OCI-LY7 (cell line): ENCODE results near the gene ZNF23. TPM values are rescaled to one million over a fixed set of nuclear protein-coding genes. Genes with fewer than 3 reads are reported as not detected.

Experiments
- BruUV-seq: library from RNA; stranded (reverse); fragments of 400-500 nt; replicated peaks from 2 replicates; lab custom pipeline; 2021; lab: Mats Ljungman, UMichigan
- CTCF ChIA-PET: fragments of 300-600 bp; sonication (Branson Sonifier 250); formaldehyde crosslinking; loops from one replicate; lab custom pipeline; 2022; ENCODE audit warnings: antibody characterized with exemption; ENCODE audit not compliant: unreplicated experiment; lab: Charles Lee
- POLR2A ChIA-PET: fragments of 300-600 bp; sonication (Branson Sonifier 250); formaldehyde crosslinking; loops from one replicate; lab custom pipeline; 2022; ENCODE audit warnings: antibody characterized with exemption; lab: Charles Lee
- DNase-seq: peaks from one replicate; pipeline ENCODE4 v3.0.0-alpha.2; 2015; ENCODE audit warnings: low spot score
- H2AFZ ChIP-seq: fragments of 200-600 bp; sonication (generic), shearing (Covaris generic); 2 replicates; pipeline ENCODE4 v1.6.1; 2014; ENCODE audit warnings: mild to moderate bottlenecking, antibody characterized with exemption, low read length, moderate library complexity
- H3K27ac ChIP-seq: fragments of 200-600 bp; sonication (generic); 2 replicates; pipeline ENCODE4 v1.5.1; 2014; ENCODE audit warnings: mixed run types, low read depth, mild to moderate bottlenecking, moderate library complexity, low read length, inconsistent platforms; ENCODE audit not compliant: poor library complexity, severe bottlenecking
- H3K36me3 ChIP-seq: fragments of 200-600 bp; sonication (generic); 2 replicates; pipeline ENCODE4 v1.6.1; 2014; ENCODE audit warnings: mild to moderate bottlenecking, antibody characterized with exemption, low read length, moderate library complexity, mixed read lengths; ENCODE audit not compliant: insufficient read depth
- H3K4me1 ChIP-seq: fragments of 200-600 bp; sonication (generic); 2 replicates; pipeline ENCODE4 v1.5.1; 2014; ENCODE audit warnings: mild to moderate bottlenecking, low read length; ENCODE audit not compliant: insufficient read depth, poor library complexity, severe bottlenecking
- H3K4me2 ChIP-seq: fragments of 200-600 bp; sonication (generic); 2 replicates; pipeline ENCODE4 v1.6.1; 2014; ENCODE audit warnings: mild to moderate bottlenecking, low read length
- H3K4me3 ChIP-seq: fragments of 200-600 bp; sonication (generic); 2 replicates; pipeline ENCODE4 v1.5.1; 2014; ENCODE audit warnings: mild to moderate bottlenecking, low read depth, low read length; ENCODE audit not compliant: poor library complexity, severe bottlenecking
- H3K79me2 ChIP-seq: fragments of 200-600 bp; sonication (generic); 2 replicates; pipeline ENCODE4 v1.6.1; 2016; ENCODE audit warnings: low read depth, mild to moderate bottlenecking, low read length, moderate library complexity, mixed read lengths; ENCODE audit not compliant: insufficient read depth
- H3K9me2 ChIP-seq: fragments of 200-600 bp; sonication (generic); 2 replicates; pipeline ENCODE4 v1.6.1; 2016; ENCODE audit warnings: mild to moderate bottlenecking, low read length, mixed read lengths; ENCODE audit not compliant: insufficient read depth
- H3K9me3 ChIP-seq: fragments of 200-600 bp; sonication (generic); 2 replicates; pipeline ENCODE4 v1.6.1; 2014; ENCODE audit warnings: mild to moderate bottlenecking, mixed run types, low read length, mixed read lengths
- H4K20me1 ChIP-seq: fragments of 200-600 bp; sonication (generic); 2 replicates; pipeline ENCODE4 v1.6.1; 2014; ENCODE audit warnings: mild to moderate bottlenecking, antibody characterized with exemption, low read length, moderate library complexity, mixed read lengths; ENCODE audit not compliant: insufficient read depth
- CTCF ChIP-seq: fragments of 200-600 bp; sonication (generic); conservative IDR thresholded peaks from 2 replicates; pipeline ENCODE4 v1.5.1; 2014; ENCODE audit warnings: mild to moderate bottlenecking, antibody characterized with exemption, low read length, moderate library complexity, mixed read lengths
- EZH2phosphoT487 ChIP-seq: fragments of 200-600 bp; sonication (generic); IDR thresholded peaks from 2 replicates; pipeline ENCODE4 v1.6.1; 2018; ENCODE audit warnings: low read depth, borderline replicate concordance, mild to moderate bottlenecking, mixed run types, antibody characterized with exemption, low read length, moderate library complexity, mixed read lengths
- intact Hi-C: fragments of 100-400 bp; cut with micrococcal nuclease; formaldehyde crosslinking; loops from one replicate; pipeline ENCODE4 v1.10.0; 2022; ENCODE audit not compliant: unreplicated experiment
- total RNA-seq, 2 experiments: library from RNA; depleted of rRNA in 1 of 2; stranded (reverse); fragments of >200 nt in 1 of 2; shearing (Covaris generic) in 1 of 2; gene quantifications; 2 replicates each; pipeline ENCODE4 v1.2.3, GENCODE V29; 2014 to 2022

Gene ZNF23
- total RNA-seq, 2 experiments from 2014 or later: 7.4 to 11.8 TPM

GRCh38 chr16:71414038-71414437 is 48.0 kb downstream of the ZNF23 start:
- ChIA-PET CTCF (no interaction called here), POLR2A (interaction anchor here (0.5 to 1.2 kb wide), 2 partner anchors 93 to 195 kb away, joined by 3 to 4 read pairs; no protein-coding TSS in a partner anchor)

GRCh38 chr16:71413341-71413740 is 48.7 kb downstream of the ZNF23 start:
- no TSS peak for BruUV-seq
- CTCF ChIA-PET: no interaction called here
- no peaks in the 10 kb centered on the region for H4K20me1 ChIP-seq
- no peak overlapping the region for H3K27ac ChIP-seq
- no peaks in the 10 kb centered on the region for H3K79me2 ChIP-seq
- intact Hi-C loops: no loop called here
- H3K4me2 ChIP-seq: no peak overlapping the region
- no peaks in the 10 kb centered on the region for H3K36me3 ChIP-seq
- no peak for DNase-seq
- H3K9me3 ChIP-seq: no peaks in the 10 kb centered on the region
- no peaks in the 10 kb centered on the region for H3K9me2 ChIP-seq
- POLR2A ChIA-PET: interaction anchor here (0.5 to 0.6 kb wide), 2 partner anchors 116 to 196 kb away, joined by 4 to 10 read pairs; no protein-coding TSS in a partner anchor
- TF ChIP-seq CTCF (no peak), EZH2phosphoT487 (no peak)
- no peak overlapping the region for H2AFZ ChIP-seq
- no peak overlapping the region for H3K4me3 ChIP-seq
- H3K4me1 ChIP-seq: no peaks in the 10 kb centered on the region

More at GRCh38 chr16:71414038-71414437, 48.0 kb downstream of the ZNF23 start:
- no peaks in the 10 kb centered on the region for H3K9me3 ChIP-seq
- no TSS peak for BruUV-seq
- H3K4me1 ChIP-seq: no peaks in the 10 kb centered on the region
- no peaks in the 10 kb centered on the region for H4K20me1 ChIP-seq
- H2AFZ ChIP-seq: no peak overlapping the region
- TF ChIP-seq EZH2phosphoT487 (no peak), CTCF (no peak)
- no peak for DNase-seq
- H3K4me3 ChIP-seq: no peak overlapping the region
- no peaks in the 10 kb centered on the region for H3K9me2 ChIP-seq
- intact Hi-C loops: no loop called here
- H3K27ac ChIP-seq: no peak overlapping the region
- no peaks in the 10 kb centered on the region for H3K79me2 ChIP-seq
- no peak overlapping the region for H3K4me2 ChIP-seq
- no peaks in the 10 kb centered on the region for H3K36me3 ChIP-seq
